Measurements from ENCODE around the gene ZDHHC22.

The ZDHHC22 gene

DNA sequence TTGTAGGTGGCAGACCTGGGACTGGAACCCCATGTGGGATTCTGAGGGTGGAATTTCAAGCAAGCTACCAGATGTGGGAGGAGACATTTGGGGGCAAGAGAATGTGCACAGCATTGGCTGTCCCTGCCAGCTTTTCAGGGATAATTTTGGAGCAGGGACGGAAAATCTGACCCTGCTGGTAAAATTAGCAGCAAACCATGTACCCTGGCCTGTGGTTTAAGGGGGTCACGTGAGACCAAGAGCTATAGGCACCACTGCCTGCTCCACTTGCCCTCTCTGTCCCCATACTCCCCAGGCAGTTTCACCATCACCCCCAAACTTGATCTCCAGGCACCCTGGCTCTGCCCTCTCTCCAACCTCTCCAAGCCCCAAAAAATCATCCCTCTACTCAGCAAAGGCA is 13.5 kb upstream of the ZDHHC22 start:
- DNase-seq, result no peak

DNA sequence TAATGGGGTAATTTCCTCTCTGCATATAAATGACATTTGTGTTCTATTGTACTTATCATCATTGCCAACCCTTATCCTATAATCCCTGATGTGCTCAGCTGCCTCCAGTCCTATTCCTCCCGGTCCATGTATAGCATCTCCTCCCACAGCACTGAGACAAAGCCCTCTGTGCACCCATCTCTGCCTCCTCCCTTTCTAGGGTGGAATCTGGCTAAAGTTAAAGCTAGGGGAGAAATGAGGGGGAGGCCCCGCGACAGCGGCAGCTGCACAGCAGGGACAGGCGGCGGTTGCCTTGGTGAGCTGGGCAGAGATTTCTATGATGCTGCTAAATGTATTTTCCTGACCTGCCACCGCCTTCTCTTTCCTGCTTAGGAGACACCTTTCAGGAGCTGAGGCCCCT is 12.8 kb upstream of the ZDHHC22 start:
- DNase-seq, result no peak

DNA sequence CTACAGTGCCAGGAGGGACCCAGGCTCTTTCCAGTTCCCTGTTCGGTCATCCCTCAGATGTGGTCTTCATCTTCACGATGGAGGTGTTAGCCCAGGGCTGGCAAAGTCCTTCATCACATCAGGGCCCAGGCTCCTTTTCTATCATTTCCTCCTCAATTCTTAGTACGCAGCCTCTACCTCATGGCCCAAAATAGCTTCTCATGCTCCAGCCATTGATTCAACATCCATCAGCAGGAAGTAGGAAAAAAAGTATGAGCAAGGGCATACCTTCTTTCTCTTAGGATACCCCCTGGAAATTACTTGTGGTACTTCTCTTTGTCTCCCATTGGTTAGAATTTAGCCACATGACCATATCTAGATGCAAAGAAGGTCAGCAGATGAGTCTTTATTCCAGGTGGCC is 12.2 kb upstream of the ZDHHC22 start:
- no peak for DNase-seq

DNA sequence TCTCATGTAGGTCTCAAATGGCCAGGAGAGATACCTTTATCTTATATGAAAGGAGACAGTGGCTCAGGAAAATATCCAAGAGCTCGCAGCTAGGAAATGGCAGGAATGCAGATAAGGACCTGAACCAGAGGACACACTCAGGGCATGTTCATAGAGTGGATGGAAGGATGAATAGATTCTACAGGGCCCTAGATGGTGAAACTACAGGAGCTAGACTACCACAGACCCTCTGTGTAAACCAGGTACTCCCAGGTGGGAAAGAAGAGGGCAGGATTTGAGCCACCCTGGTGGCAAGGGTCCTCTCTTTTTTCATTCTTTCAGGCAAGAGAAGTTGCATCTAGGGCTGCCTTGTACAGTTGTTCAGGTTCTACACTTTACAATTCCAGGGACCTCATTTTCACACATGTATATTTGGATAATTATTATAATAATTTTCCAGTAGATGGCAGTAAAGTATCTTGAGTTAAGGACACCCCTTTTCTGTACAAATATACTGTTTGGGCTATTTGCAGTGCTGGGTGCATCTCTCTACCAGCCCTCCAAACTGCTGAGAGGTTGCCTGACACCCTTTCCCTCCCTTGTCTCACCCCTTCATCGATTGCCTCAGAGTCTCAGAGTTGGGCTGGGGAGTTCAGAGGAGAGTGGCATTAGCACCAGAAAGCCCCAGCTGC is 10.5 kb upstream of the ZDHHC22 start:
- peak; percentile 60 for DNase-seq

GRCh38 chr14:77151245-77151644 is 9.7 kb upstream of the ZDHHC22 start:
- DNase-seq, result peak; percentile 27

GRCh38 chr14:77148510-77149231 is 7.1 kb upstream of the ZDHHC22 start:
- DNase-seq, result no peak

DNA sequence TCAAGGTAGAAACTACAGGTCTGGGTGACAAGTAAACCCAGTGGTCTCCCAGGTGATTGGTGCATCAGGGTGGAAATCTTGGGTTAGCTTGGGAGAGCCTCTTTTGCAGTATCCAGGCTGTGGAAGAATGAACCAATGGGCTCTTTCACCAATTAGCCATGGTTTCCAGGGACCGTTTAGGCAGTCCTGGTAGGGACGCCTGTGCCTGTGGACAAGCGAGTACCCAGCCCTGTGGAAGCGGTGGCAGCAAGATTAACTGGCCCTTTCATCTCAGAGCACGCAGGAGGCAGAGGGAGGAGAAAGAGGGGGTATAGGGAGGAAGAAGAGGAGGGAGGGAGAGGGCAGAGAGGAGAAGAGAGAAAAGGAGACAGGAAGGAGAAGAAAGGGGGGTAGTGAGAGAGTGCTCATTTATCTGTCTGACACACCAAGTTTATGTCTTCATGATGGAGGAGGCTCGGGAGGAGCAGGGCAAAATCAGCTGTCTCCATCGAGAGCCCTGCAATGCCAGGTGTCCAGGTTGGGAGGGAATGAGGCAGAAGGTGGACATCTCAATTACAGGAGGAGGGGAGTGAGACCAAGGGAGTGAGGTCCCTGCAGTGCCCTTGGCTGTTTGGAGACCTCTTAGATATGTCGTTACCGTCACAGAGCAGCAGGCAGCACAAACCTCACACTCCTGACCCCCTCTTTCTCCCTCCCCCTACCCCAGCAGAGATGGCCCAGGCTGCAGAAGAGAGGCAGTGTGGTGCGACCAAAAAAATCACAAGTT is 4.6 kb upstream of the ZDHHC22 start:
- no peak for DNase-seq

DNA sequence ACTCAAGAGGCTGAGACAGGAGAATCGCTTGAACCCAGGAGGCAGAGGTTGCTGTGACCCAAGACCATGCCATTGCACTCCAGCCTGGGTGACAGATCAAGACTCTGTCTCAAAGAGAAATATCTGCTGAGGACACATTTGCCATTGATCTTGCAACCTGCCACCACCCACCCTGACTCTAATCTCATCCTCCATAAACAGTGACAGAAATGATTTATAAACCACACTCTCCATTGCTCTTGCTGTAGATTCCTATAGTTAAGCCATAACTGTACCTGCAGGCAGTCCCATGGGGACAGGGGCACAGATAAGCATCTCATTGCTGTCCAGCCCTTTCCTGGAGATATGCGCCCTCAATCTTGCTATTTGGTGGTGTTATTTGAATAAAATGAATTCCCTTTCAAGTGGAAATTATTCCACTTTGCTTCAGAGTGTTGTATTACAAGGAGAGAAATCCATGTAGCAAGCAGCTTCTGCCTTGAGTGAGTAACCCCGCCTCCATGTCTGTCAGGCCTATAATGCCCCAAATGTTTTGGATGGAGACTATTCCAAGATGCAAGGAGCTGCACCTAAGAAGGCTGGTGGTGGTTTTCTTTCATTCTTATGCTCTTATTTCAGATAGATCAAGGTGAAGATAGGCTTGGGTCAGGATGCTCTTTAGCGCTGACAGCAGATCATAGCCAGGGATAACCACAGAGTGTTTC is 3.0 kb upstream of the ZDHHC22 start:
- no peak for DNase-seq

DNA sequence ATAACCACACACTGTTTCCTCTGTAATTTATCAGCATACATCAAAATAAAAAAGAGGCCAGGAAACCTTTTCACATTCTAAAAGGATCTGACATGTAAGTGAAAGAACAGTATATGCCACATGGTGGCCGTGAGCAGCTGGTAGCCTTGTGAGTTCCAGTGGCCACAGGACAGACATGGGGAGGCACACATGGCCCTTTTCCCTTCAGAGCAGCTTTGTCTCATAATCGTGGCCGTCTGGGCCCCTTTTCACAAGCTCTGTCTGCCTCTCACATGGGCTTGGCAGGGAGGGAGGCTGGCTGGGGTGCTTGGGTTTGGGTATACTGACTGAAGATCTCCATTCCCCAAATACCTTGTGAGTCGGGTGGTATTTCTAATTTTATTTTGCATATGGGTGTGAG is 1.5 kb upstream of the ZDHHC22 start:
- DNase-seq, result no peak

DNA sequence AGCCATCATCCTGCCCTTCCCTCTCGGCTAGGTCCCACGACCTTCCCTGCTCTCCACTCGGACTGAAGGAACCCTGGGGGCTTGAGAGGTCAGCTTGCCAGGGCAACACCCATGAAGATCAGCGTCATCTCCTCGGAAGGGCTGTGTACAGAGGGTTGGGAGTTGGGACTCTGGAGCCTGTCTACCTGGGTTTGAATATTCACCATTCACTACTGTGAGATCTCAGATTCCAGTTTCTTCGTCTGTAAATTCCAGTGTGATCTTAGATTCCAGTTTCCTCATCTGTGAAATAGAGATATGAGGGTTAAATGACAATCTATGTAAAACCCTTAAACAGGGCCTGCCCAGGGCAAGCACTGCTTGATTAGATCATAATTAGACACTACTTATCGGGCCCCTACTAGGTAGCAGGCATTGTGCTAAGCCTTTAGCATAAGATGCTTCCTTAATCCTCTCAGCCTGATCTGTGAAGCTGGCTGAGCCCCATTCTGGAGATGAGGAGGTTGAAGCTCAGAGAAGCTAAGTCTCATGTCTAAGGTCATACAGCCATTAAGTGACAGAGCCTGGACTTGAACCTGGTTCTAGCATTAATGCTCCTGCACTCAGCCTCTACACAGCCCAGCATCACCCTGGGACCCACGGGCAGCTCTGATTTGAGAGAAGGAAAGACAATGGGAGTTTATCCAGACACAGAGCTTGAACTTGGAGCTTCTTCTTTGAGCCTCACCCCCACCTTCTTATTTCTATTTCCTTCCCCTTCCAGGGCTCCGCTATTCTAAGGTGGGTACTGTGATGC is 612 bp upstream of the ZDHHC22 start:
- DNase-seq, result no peak

GRCh38 chr14:77140359-77141213 is 1.0 kb downstream of the ZDHHC22 start:
- no peak for DNase-seq

- peak; percentile 25 for DNase-seq
Observed at GRCh38 chr14:77139540-77140358, 1.8 kb downstream of the ZDHHC22 start.

DNA sequence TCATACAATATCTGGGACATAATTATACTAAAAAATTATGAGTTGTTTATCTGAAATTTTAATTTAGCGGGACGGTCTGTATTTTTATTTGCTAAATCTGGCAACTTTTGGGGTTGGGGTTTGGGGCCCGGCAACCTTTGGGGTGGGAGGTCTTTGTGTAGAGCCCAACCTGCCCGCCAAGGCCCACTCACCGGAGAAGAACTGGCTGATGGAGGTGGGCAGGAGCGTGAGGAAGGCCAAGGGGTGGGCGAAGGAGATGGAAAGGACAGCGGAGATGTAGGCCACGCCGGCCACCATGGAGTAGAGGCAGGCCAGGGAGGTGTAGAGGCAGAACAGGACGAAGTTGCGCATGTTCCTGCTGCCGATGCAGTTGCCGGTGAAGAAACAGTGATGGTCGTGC is 2.6 kb downstream of the ZDHHC22 start:
- DNase-seq, result no peak

GRCh38 chr14:77133720-77134338 is 7.8 kb downstream of the ZDHHC22 start:
- DNase-seq, result peak; percentile 70

DNA sequence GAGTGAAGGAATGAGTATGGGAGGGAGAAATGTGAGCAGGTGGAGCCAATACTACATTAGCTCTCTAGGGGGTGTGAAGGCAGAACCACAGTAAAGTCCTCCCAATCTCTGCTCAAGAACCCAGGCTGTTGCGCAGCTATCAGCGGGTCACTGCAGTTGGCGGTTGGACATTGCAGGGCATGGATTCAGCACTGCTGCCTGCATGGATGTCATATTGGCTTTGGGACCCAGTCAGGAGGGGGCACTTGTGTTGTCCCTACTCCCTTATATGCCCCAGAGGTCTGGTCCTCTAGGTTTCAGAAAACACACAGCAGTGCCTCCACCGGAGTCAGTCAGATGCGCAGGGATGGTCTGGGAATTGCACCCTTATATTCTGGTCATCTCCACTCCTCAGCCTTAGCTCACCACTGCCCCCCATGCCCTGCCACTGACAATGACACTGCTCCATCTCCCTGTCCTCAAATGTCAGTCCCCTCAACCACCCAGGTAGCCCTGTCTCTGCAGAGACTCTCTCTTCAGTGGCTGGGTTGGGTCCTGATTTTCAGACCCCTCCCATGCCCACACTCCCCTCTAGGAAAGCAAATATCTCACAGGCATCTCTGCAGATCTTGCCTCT is 9.6 kb downstream of the ZDHHC22 start:
- DNase-seq, result no peak

- no peak for DNase-seq
Observed at GRCh38 chr14:77131206-77131605, 10.4 kb downstream of the ZDHHC22 start.

DNA sequence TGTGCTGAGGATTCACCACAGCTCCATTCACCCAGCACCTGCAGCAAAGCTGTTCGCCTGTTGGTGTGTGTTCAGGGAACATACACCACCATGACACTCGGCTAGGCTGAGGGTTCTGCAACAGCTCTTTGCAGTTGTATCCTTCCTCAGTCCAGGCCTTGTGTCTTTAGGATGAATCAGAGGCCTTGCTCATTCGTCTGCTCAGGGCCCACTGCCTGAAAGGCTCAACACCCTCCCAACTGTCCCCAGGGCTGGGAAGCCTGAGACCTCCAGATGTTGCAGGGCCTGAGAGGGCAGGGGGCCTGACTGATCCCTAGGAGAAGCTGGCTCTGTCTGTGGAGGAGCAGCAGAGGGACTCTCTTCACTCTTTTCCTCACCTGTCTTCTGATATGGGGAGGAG is 11.2 kb downstream of the ZDHHC22 start:
- DNase-seq, result no peak

GRCh38 chr14:77128414-77128891 is 13.1 kb downstream of the ZDHHC22 start:
- no peak for DNase-seq

GRCh38 chr14:77126461-77126990 is 15.1 kb downstream of the ZDHHC22 start:
- DNase-seq, result no peak
